ENCODE results near the gene SRSF5. TPM values are rescaled to one million over a fixed set of nuclear protein-coding genes. Genes with fewer than 3 reads are reported as not detected.

SRSF5 gene
- total RNA-seq, 6 experiments from 2014 or later: 82.3 to 204 (median 126) TPM

- peak; percentile 25 to 79 (median 70) for ATAC-seq
- WGBS (ENCODE audit: insufficient coverage, low coverage, low lambda C conversion rate, missing lambda C conversion rate): no CpG with 5 or more reads among the region's 1 CpG
- H3K9me3 ChIP-seq: no peaks in the 10 kb centered on the region
- intact Hi-C loops (cut with DNase I): no loop called here
- H3K27ac ChIP-seq: peak overlapping the region in 1 of 3 donors; percentile 54
- TF ChIP-seq POLR2A (IDR thresholded peaks at IDR 0.05): no peak
- TF ChIP-seq CTCF (IDR thresholded peaks at IDR 0.05): no peak
- peaks cover 0 to 35% (median 13%) of the 10 kb centered on the region in 4 donors for H3K36me3 ChIP-seq
- H3K27me3 ChIP-seq: no peaks in the 10 kb centered on the region
- no peak overlapping the region for H3K4me3 ChIP-seq
- DNase-seq: peak in 2 of 3 donors; percentile 78 to 82
- peaks cover 0 to 51% (median 16%) of the 10 kb centered on the region in 4 donors for H3K4me1 ChIP-seq
Observed at GRCh38 chr14:69784942-69785341, 18.0 kb downstream of the SRSF5 start.

- Histone ChIP-seq H3K27ac (no peak overlapping the region), H3K4me1 (peaks cover 0 to 39% (median 8%) of the 10 kb centered on the region in 4 donors), H3K27me3 (no peaks in the 10 kb centered on the region), H3K36me3 (peaks cover 0 to 25% (median 9%) of the 10 kb centered on the region in 4 donors), H3K9me3 (no peaks in the 10 kb centered on the region), H3K4me3 (no peak overlapping the region)
- WGBS (ENCODE audit: insufficient coverage, low coverage, low lambda C conversion rate, missing lambda C conversion rate): 83% methylated on average over 2 of the region's 3 CpGs
- DNase-seq (no peak), ATAC-seq (no peak)
- TF ChIP-seq POLR2A (IDR thresholded peaks at IDR 0.05) (no peak), CTCF (IDR thresholded peaks at IDR 0.05) (no peak)
- intact Hi-C loops (cut with DNase I): no loop called here
Observed at GRCh38 chr14:69786603-69787002, 19.7 kb downstream of the SRSF5 start.

GRCh38 chr14:69789118-69789640 lies 22.2 kb downstream of the SRSF5 start:
- Histone ChIP-seq H3K27ac (no peak overlapping the region), H3K4me1 (peaks cover 0 to 49% (median 8%) of the 10 kb centered on the region in 4 donors), H3K9me3 (no peaks in the 10 kb centered on the region), H3K27me3 (no peaks in the 10 kb centered on the region), H3K4me3 (no peak overlapping the region), H3K36me3 (peaks cover 0 to 14% (median 6%) of the 10 kb centered on the region in 4 donors)
- ATAC-seq (no peak), DNase-seq (no peak)
- intact Hi-C loops (cut with DNase I): no loop called here
- TF ChIP-seq POLR2A (IDR thresholded peaks at IDR 0.05) (no peak), CTCF (IDR thresholded peaks at IDR 0.05) (no peak)

- H3K4me3 ChIP-seq: peak overlapping the region in 2 of 3 donors; percentile 74 to 88
- intact Hi-C loops (cut with DNase I): no loop called here
- WGBS (ENCODE audit: insufficient coverage, low coverage, low lambda C conversion rate, missing lambda C conversion rate): 22% methylated on average over 7 of the region's 7 CpGs
Observed at GRCh38 chr14:69792887-69793421, 26.0 kb downstream of the SRSF5 start.

More at GRCh38 chr14:69792887-69793421, 26.0 kb downstream of the SRSF5 start:
- ATAC-seq (peak; percentile 68 to 82 (median 78)), DNase-seq (peak; percentile 48 to 87 (median 72))
- no peaks in the 10 kb centered on the region for H3K9me3 ChIP-seq
- H3K27me3 ChIP-seq: no peaks in the 10 kb centered on the region
- H3K4me1 ChIP-seq: peaks cover 0 to 32% (median 9%) of the 10 kb centered on the region in 4 donors
- H3K36me3 ChIP-seq: no peaks in the 10 kb centered on the region
- peak overlapping the region; percentile 52 to 94 (median 63) for H3K27ac ChIP-seq
- TF ChIP-seq CTCF (IDR thresholded peaks at IDR 0.05) (no peak), POLR2A (IDR thresholded peaks at IDR 0.05) (peak; percentile 48)

All from right lobe of liver (tissue), 6 donors.